H9 (cell line): ENCODE measurements around the gene MRPL45. TPM values are rescaled to one million over a fixed set of nuclear protein-coding genes. Genes with fewer than 3 reads are reported as not detected.
"Not testable (repeated sequence)": the region's sequence is repeated elsewhere in the genome, so short reads cannot be mapped to it uniquely, and the experiment has no call there.

Source experiments
- DNase-seq: peaks from one replicate; pipeline ENCODE4 v3.0.0-alpha.2; 2017
- H2AFZ ChIP-seq: one replicate; pipeline ENCODE4 v1.6.1; 2013; ENCODE audit warnings: mild to moderate bottlenecking, low read length, control low read depth, moderate library complexity
- H2AK5ac ChIP-seq: 2 replicates; pipeline ENCODE4 v1.6.1; 2013; ENCODE audit warnings: low read length, control low read depth, mixed read lengths; ENCODE audit not compliant: insufficient read length
- H2BK120ac ChIP-seq: one replicate; pipeline ENCODE4 v1.6.1; 2013; ENCODE audit warnings: low read depth, mild to moderate bottlenecking, low read length, control low read depth, inconsistent platforms; ENCODE audit not compliant: poor library complexity, severe bottlenecking
- H2BK12ac ChIP-seq: 2 replicates; pipeline ENCODE4 v1.6.1; 2013; ENCODE audit warnings: low read length, control low read depth, mixed read lengths, low read depth; ENCODE audit not compliant: insufficient read length
- H2BK15ac ChIP-seq: 2 replicates; pipeline ENCODE4 v1.6.1; 2013; ENCODE audit warnings: low read depth, low read length, control low read depth
- H2BK20ac ChIP-seq: one replicate; pipeline ENCODE4 v1.6.1; 2013; ENCODE audit warnings: low read depth, mild to moderate bottlenecking, low read length, control low read depth, inconsistent platforms; ENCODE audit not compliant: poor library complexity, severe bottlenecking
- H2BK5ac ChIP-seq: 2 replicates; pipeline ENCODE4 v1.6.1; 2013; ENCODE audit warnings: low read length, control low read depth, mixed read lengths; ENCODE audit not compliant: insufficient read length
- H3K14ac ChIP-seq: 2 replicates; pipeline ENCODE4 v1.6.1; 2013; ENCODE audit warnings: low read length, control low read depth; ENCODE audit not compliant: insufficient read depth
- H3K18ac ChIP-seq: 2 replicates; pipeline ENCODE4 v1.6.1; 2013; ENCODE audit warnings: low read depth, mild to moderate bottlenecking, mixed read lengths, low read length, control low read depth; ENCODE audit not compliant: insufficient read length
- H3K23ac ChIP-seq: 2 replicates; pipeline ENCODE4 v1.6.1; 2013; ENCODE audit warnings: low read length, control low read depth, mixed read lengths, low read depth; ENCODE audit not compliant: insufficient read length
- H3K23me2 ChIP-seq: 2 replicates; pipeline ENCODE4 v1.6.1; 2013; ENCODE audit warnings: low read depth, mild to moderate bottlenecking, mixed read lengths, low read length, control low read depth; ENCODE audit not compliant: insufficient read length, poor library complexity, severe bottlenecking
- H3K27ac ChIP-seq: 2 replicates; pipeline ENCODE4 v1.5.1; 2013; ENCODE audit warnings: low read length, control low read depth, mixed read lengths, low read depth; ENCODE audit not compliant: insufficient read length
- H3K27me3 ChIP-seq: 2 replicates; pipeline ENCODE4 v1.6.1; 2013; ENCODE audit warnings: low read length, control low read depth, inconsistent platforms; ENCODE audit not compliant: insufficient read depth
- H3K4ac ChIP-seq: 2 replicates; pipeline ENCODE4 v1.6.1; 2013; ENCODE audit warnings: low read depth, mild to moderate bottlenecking, control low read depth, inconsistent platforms, low read length, moderate library complexity
- H3K4me1 ChIP-seq: 2 replicates; pipeline ENCODE4 v1.6.1; 2013; ENCODE audit warnings: low read length, control low read depth, inconsistent platforms; ENCODE audit not compliant: insufficient read depth
- H3K4me2 ChIP-seq: 2 replicates; pipeline ENCODE4 v1.6.1; 2013; ENCODE audit warnings: low read length, control low read depth, mixed read lengths; ENCODE audit not compliant: insufficient read length, insufficient read depth
- H3K56ac ChIP-seq: 2 replicates; pipeline ENCODE4 v1.6.1; 2013; ENCODE audit warnings: low read depth, mild to moderate bottlenecking, mixed read lengths, low read length, control low read depth; ENCODE audit not compliant: insufficient read length
- H3K79me1 ChIP-seq: 2 replicates; pipeline ENCODE4 v1.6.1; 2013; ENCODE audit warnings: low read depth, mild to moderate bottlenecking, moderate library complexity, low read length, control low read depth, inconsistent platforms; ENCODE audit not compliant: insufficient read depth, poor library complexity, severe bottlenecking
- H3K79me2 ChIP-seq: 2 replicates; pipeline ENCODE4 v1.6.1; 2013; ENCODE audit warnings: low read length, control low read depth, inconsistent platforms; ENCODE audit not compliant: insufficient read depth
- H3K9ac ChIP-seq: 2 replicates; pipeline ENCODE4 v1.6.1; 2013; ENCODE audit warnings: low read length, control low read depth, mixed read lengths; ENCODE audit not compliant: insufficient read length; ENCODE audit errors: extremely low read depth
- H3K9me3 ChIP-seq: one replicate; pipeline ENCODE4 v1.6.1; 2013; ENCODE audit warnings: low read depth, low read length, inconsistent platforms; ENCODE audit not compliant: control insufficient read depth
- H3T11ph ChIP-seq: one replicate; pipeline ENCODE4 v1.6.1; 2013; ENCODE audit warnings: mild to moderate bottlenecking, low read length, control low read depth, inconsistent platforms
- H4K20me1 ChIP-seq: one replicate; pipeline ENCODE4 v1.6.1; 2013; ENCODE audit not compliant: control insufficient read depth, insufficient read length, insufficient read depth
- H4K5ac ChIP-seq: 2 replicates; pipeline ENCODE4 v1.6.1; 2013; ENCODE audit warnings: low read depth, mild to moderate bottlenecking, mixed read lengths, low read length, control low read depth; ENCODE audit not compliant: insufficient read length
- H4K8ac ChIP-seq: replicated peaks from 2 replicates; pipeline ENCODE4 v1.6.1; 2013; ENCODE audit warnings: low read length, control low read depth, mixed read lengths, low read depth; ENCODE audit not compliant: insufficient read length
- H4K91ac ChIP-seq: 2 replicates; pipeline ENCODE4 v1.6.1; 2013; ENCODE audit warnings: low read depth, mild to moderate bottlenecking, moderate library complexity, mixed read lengths, low read length, control low read depth; ENCODE audit not compliant: insufficient read length
- H3K27ac Mint-ChIP-seq, 3 experiments: 2 replicates in 2 of 3; 3 replicates in 1 of 3; pipeline ENCODE4 v1.8.0; 2020 to 2021; ENCODE audit warnings: mixed read lengths in 3 of 3, mild to moderate bottlenecking in 1 of 3, moderate library complexity in 1 of 3
- H3K27me3 Mint-ChIP-seq: 2 replicates; pipeline ENCODE4 v1.8.0; 2021; ENCODE audit warnings: low read depth, mild to moderate bottlenecking, moderate library complexity, mixed read lengths
- H3K36me3 Mint-ChIP-seq, 3 experiments: 2 replicates in 2 of 3; 3 replicates in 1 of 3; pipeline ENCODE4 v1.8.0; 2020 to 2021; ENCODE audit warnings: low read depth in 3 of 3, mixed read lengths in 3 of 3; ENCODE audit not compliant: insufficient read depth in 1 of 3
- H3K4me1 Mint-ChIP-seq, 2 experiments: 2 replicates each; pipeline ENCODE4 v1.8.0; 2020; ENCODE audit warnings: mixed read lengths in 2 of 2
- H3K4me3 Mint-ChIP-seq, 2 experiments: 2 replicates in 1 of 2; 3 replicates in 1 of 2; pipeline ENCODE4 v1.8.0; 2020 to 2021; ENCODE audit warnings: mild to moderate bottlenecking in 2 of 2, mixed read lengths in 2 of 2, moderate library complexity in 1 of 2
- H3K9me3 Mint-ChIP-seq, 2 experiments: 2 replicates in 1 of 2; 3 replicates in 1 of 2; pipeline ENCODE4 v1.8.0; 2020; ENCODE audit warnings: mild to moderate bottlenecking in 2 of 2, mixed read lengths in 2 of 2, moderate library complexity in 1 of 2
- WGBS: extraction: QIAGEN DNeasy Blood & Tissue Kit; methylation state at CpG from one replicate; pipeline ENCODE4 v1.1.7; 2013; ENCODE audit warnings: missing lambda C conversion rate, low lambda C conversion rate, mixed read lengths; ENCODE audit not compliant: insufficient read length; ENCODE audit errors: extremely low coverage; 5-methylcytosine and 5-hydroxymethylcytosine counted together
- total RNA-seq: library from RNA; stranded (reverse); gene quantifications from 2 replicates; pipeline ENCODE4 v1.2.1, GENCODE V29; 2021

MRPL45 gene
- total RNA-seq, 1 experiment from 2014 or later = 59.9 TPM

GRCh38 chr17:38268138-38268537 lies 28.8 kb upstream of the MRPL45 start:
- not testable (repeated sequence) for H3K79me1 ChIP-seq, H2BK5ac ChIP-seq, H4K20me1 ChIP-seq, H3K36me3 Mint-ChIP-seq, H4K5ac ChIP-seq, H3K27ac ChIP-seq, H3K14ac ChIP-seq, H2AK5ac ChIP-seq, H3K9me3 Mint-ChIP-seq, H3K27me3 ChIP-seq, H3K4me3 Mint-ChIP-seq, DNase-seq, H3K18ac ChIP-seq, H3K27me3 Mint-ChIP-seq, H3K23ac ChIP-seq, H2BK20ac ChIP-seq, H3K4me1 ChIP-seq, H2BK15ac ChIP-seq, H2BK120ac ChIP-seq, H2BK12ac ChIP-seq, H4K91ac ChIP-seq, H3K4ac ChIP-seq, H3K4me2 ChIP-seq, H3K56ac ChIP-seq, H3K23me2 ChIP-seq, H3K4me1 Mint-ChIP-seq, H3K9ac ChIP-seq, H4K8ac ChIP-seq, H3K79me2 ChIP-seq, H3T11ph ChIP-seq, H3K9me3 ChIP-seq, H2AFZ ChIP-seq, H3K27ac Mint-ChIP-seq
- WGBS = no CpG with 5 or more reads among the region's 3 CpGs

- H4K20me1 ChIP-seq, H3K4me3 Mint-ChIP-seq, H3K36me3 Mint-ChIP-seq, H3K79me2 ChIP-seq, H3K27ac Mint-ChIP-seq, H3K56ac ChIP-seq, H3K4ac ChIP-seq, H2BK20ac ChIP-seq, H4K91ac ChIP-seq, H3K4me2 ChIP-seq, H3K9me3 ChIP-seq, H3K79me1 ChIP-seq, H2AK5ac ChIP-seq, H4K8ac ChIP-seq, H3K27me3 ChIP-seq, DNase-seq, H3K23me2 ChIP-seq, H2BK120ac ChIP-seq, H3T11ph ChIP-seq, H2AFZ ChIP-seq, H3K4me1 Mint-ChIP-seq, H2BK12ac ChIP-seq, H4K5ac ChIP-seq, H3K4me1 ChIP-seq, H3K27ac ChIP-seq, H3K9me3 Mint-ChIP-seq, H2BK15ac ChIP-seq, H3K23ac ChIP-seq, H3K9ac ChIP-seq, H3K18ac ChIP-seq, H3K27me3 Mint-ChIP-seq, H3K14ac ChIP-seq, H2BK5ac ChIP-seq: not testable (repeated sequence)
- WGBS = no CpG with 5 or more reads among the region's 1 CpG
Measured at GRCh38 chr17:38269045-38269444, 27.9 kb upstream of the MRPL45 start.

GRCh38 chr17:38269552-38269951 lies 27.4 kb upstream of the MRPL45 start:
- not testable (repeated sequence) for H4K5ac ChIP-seq, H3K36me3 Mint-ChIP-seq, H2AFZ ChIP-seq, H3K79me1 ChIP-seq, H2BK20ac ChIP-seq, H3K56ac ChIP-seq, H3K27me3 ChIP-seq, H3K4ac ChIP-seq, H2BK5ac ChIP-seq, H3K23me2 ChIP-seq, H4K91ac ChIP-seq, H3K4me1 Mint-ChIP-seq, H3K4me2 ChIP-seq, H3K27ac ChIP-seq, H4K8ac ChIP-seq, H3K9me3 ChIP-seq, H3K27me3 Mint-ChIP-seq, H3K79me2 ChIP-seq, H2BK12ac ChIP-seq, H3K9me3 Mint-ChIP-seq, DNase-seq, H4K20me1 ChIP-seq, H2BK15ac ChIP-seq, H3K9ac ChIP-seq, H2BK120ac ChIP-seq, H2AK5ac ChIP-seq, H3K4me3 Mint-ChIP-seq, H3K18ac ChIP-seq, H3K27ac Mint-ChIP-seq, H3K14ac ChIP-seq, H3K4me1 ChIP-seq, H3T11ph ChIP-seq, H3K23ac ChIP-seq
